ENCODE measurements around the gene AGPAT3.

AGPAT3 gene

DNA sequence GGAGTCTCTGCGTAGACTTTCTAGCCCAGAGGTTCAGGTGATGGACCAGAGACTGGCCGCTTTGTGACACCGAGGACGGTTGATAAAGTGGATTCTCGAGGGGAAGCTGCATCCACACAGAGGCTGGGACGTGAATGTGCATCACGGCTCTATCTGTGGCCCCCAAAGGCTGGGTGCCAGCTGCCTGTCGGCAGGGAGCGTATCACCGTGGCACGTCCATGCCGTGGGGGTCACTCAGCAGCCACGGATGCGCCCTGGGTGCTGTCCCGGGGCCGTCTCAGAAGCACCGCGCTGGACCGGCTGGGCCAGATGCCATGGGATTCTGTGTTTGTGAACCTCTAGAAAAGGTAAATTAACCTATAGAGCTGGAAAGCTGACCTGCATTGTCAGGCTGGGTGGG, 89.9 kb downstream of the AGPAT3 start:
- DNase-seq (ENCODE audit: low read depth, low spot score): no peak

DNA sequence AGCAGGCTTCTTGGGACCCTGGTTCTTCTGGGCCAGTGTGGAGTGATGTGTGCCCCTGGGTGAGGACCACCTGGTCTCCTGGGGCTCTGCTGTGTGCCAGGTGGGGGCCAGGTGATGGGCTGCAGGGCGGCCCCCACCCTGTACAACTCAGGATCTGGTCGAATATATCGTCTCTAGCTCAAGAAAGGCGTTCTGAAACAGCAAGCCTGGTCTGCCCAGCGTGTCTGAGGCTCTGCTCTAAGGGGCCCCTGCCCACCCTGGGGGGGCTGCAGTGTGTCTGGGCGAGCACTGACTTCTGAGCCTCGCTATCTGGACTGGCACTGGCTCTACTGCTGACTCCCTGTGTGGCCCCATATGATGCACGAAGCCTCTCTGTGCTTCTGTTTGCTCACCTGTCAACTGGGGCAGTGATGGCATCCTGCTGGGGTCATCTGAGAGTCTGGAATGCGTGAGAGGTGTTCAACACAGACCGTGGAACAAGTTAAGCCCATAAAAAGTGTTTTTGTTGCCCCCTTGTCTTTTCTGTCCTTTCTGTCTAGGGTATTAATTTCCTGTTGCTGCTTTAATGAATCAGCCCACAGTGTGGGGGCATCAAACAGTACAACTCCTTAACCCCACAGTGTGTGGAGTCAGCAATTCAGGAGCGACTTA, 91.1 kb downstream of the AGPAT3 start:
- no peak for DNase-seq (ENCODE audit: low read depth, low spot score)

DNA sequence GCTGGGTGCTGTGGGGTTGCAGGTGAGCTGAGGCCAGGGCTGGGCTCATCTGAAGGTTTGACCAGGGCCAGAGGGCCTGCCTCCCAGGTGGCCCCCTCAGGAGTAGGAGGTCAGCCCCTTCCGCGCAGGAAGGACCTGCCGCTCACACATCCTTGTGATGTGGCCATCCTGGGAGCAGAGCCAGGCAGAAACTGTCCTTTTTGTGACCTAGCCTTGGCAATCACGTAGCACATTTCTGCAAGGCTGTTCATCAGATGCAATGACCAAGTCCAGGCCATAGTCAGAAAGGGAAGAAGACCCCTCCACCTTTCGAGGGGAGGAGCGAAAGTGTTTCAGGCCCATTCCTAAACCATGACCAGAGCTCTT, 91.6 kb downstream of the AGPAT3 start:
- DNase-seq (ENCODE audit: low read depth, low spot score): no peak

DNA sequence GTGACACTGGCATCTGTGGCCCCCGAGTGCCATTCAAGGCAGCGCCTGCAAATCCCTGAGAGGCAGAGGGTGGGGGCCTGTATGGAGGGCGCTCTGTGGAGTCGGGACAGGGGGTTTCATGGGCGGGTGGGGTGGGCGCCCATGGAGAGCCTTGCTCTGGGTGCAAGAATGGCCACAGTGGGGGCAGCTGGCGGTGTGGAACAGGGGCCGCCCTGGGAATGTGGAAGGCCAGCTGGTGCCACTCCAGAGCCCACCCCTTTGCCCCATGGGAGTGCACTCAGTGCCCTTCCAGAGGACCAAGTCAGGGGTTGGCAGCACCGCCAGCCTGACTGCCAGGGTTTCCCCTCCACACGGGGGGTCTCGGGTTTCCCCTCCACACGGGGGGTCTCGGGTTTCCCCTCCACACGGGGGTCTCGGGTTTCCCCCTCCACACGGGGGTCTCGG, 92.1 kb downstream of the AGPAT3 start:
- no peak for DNase-seq (ENCODE audit: low read depth, low spot score)

DNA sequence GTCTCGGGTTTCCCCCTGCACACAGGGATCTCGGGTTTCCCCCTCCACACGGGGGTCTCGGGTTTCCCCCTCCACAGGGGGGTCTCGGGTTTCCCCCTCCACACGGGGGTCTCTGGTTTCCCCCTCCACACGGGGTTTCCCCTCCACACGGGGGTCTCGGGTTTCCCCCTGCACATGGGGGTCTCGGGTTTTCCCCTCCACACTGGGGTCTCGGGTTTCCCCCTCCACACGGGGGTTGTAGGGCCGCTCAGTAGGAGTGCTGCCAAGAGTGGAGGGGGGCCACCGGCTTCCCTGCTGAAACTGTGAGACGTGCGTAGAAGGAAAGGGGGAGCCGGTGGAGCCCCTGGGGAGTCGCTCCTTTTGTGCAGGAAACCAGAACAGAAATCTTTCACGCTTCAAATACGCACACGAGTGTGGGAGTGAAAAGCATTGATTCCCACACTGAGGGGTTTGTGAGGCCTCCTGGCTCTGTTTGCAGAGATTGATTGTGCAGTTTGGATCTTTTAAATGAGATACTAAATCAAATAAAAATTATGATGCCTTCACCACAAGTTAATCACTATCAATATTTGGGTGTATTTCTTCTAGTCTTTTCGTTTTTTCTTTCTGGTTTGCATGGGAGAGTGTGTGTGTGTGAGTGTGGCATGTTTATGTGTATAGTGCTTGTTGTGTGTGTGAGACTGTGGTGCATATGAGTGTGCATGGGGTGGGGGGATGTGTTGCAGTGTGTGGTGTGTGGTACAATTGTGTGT, 92.8 kb downstream of the AGPAT3 start:
- DNase-seq (ENCODE audit: low read depth, low spot score): no peak

DNA sequence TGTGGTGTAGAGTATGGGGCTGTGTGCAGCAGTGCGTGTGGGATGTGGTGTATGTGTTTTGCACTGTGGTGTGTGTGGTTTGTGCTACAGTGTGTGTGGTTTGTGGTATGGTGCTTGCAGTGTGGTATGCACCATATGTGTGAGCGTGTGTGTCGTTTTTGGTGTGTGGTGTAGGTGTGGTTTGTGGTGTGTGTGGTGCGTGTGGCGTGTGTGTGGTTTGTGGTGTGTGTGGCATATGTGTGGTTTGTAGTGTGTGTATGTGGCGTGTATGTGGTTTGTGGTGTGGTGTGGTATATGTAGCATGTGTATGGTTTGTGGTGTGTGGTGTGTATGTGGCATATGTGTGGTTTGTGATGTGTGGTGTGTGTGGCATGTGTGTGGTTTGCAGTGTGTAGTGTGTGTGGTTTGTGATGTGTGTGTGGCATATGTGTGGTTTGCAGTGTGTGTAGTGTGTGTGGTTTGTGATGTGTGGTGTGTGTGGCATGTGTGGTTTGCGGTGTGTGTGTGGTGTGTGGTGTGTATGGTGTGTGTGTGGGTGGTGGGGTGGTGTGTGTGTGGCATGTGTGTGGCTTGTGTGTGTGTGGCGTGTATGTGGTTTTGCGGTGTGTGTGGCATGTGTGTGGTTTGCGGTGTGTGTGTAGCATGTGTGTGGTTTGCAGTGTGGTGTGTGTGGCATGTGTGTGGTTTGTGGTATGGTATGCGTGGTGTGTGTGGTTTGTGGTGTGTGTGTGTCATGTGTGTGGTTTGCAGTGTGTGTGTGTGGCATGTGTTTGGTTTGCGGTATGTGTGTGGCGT, 93.5 kb downstream of the AGPAT3 start:
- no peak for DNase-seq (ENCODE audit: low read depth, low spot score)

DNA sequence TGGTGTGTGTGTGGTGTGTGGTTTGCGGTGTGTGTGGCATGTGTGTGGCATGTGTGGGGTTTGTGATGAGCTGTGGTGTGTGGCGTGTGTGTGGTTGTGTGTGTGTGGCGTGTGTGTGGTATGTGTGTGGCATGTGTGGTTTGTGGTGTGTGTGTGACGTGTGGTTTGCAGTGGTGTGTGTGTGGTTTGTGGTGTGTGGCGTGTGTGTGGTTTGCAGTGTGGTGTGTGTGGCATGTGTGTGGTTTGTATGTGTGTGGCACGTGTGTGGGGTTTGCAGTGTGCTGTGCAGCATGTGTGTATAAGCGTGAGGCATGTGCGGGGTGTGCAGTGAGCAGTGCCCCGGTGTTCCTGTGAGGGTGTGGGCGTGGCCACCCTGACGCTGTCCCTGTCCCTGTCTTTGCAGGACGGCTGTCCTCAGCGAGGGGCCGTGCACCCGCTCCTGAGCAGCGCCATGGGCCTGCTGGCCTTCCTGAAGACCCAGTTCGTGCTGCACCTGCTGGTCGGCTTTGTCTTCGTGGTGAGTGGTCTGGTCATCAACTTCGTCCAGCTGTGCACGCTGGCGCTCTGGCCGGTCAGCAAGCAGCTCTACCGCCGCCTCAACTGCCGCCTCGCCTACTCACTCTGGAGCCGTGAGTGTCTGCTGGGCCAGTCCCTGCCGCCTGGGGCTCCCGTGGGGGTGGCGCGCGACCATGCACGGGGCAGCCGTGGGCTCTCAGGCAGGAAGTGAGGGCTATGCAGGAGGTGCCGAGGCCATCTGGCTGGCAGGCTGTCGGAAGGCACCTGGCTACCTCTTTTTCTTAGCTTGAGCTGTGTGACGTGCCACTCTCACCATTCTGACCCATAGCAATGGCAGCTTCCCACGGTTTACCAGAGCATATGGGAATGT, 94.5 kb downstream of the AGPAT3 start:
- no peak for DNase-seq (ENCODE audit: low read depth, low spot score)

DNA sequence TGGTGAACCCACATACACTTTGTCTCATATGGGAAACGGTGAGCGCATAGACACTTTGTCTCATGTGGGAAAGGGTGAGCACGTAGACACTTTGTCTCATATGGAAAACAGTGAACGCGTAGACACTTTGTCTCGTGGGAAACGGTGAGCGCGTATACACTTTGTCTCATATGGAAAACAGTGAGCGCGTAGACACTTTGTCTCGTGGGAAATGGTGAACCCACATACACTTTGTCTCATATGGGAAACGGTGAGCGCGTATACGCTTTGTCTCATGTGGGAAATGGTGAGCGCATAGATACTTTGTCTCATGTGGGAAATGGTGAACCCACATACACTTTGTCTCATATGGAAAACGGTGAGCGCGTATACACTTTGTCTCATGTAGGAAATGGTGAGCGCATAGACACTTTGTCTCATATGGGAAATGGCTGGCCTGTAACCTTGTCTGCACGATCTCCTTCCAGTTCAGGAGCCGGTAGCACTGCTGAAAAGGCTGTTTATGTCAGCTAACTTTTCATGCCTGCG, 96.4 kb downstream of the AGPAT3 start:
- no peak for DNase-seq (ENCODE audit: low read depth, low spot score)

DNA sequence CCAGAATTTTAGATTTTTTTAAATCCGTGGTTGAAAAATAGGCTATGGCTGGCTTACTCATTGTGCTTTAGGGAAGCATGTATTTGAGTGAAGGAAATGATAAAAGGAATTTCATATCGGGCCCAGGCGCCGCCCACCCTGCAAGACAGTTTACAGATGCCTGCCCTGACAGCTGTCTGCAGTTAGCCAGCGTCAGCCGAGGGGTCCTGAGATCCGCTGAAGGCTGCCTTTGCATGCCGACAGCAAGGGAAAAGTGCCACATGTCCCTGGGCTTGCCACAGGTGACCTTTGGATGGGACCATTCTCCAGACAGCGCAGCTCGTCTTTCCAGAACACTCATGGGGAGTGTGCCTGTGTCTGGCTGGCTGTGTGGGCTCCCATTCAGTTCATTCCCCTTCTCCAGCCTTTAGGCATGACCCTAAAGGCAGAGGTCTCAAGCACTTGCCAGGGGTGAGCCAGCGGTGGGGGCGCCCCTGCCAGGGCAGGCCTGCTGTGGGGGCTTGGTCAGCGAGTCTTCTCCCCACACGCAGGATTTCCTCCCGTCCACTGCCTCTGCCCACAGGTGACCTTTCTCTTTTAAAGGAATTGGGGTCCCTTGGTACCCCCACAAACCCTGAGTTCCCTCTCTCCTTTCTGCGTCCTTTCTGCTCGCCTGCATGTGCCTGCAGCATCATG, 101.0 kb downstream of the AGPAT3 start:
- no peak for DNase-seq (ENCODE audit: low read depth, low spot score)

DNA sequence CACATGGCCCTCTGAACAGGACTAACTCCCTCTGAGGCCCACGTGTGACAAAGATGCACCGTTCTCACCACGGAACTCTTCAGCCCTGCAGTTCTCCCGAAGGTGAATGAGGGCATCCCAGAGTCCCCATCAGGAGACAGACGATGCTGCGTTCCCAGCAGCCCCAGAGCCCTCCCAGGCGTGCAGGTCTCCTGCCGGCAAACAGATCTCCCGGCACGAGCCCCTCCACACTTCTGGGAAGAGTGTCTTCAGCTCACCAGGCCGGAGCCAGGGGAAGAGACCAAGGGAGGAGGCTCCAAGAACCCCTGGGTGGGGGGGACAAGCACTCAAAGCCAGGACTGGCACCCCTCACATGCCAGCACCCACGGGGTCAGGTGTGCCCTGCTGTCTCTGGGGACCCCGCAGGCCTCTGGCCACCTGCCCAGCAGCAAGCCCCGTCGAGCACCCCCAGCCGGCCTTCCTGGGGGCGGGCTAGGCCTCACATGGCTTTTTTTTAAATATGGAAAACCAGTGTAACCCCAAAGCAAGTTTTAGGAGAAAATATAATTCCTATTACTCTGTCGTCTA, 102.0 kb downstream of the AGPAT3 start:
- no peak for DNase-seq (ENCODE audit: low read depth, low spot score)

DNA sequence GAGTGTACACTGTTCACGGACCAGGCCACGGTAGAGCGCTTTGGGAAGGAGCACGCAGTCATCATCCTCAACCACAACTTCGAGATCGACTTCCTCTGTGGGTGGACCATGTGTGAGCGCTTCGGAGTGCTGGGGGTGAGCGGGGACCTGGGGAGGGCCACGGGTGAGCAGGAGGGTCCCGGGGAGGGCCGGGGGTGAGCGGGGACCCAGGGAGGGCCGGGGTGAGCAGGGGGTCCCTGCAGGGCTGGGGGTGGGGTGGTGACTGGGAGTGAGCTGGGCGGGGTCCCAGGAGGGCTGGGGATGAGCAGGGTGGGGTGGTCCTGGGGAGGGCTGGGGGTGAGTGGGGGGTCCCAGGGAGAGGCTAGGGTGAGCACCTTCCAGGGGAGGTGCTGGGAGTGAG, 103.0 kb downstream of the AGPAT3 start:
- no peak for DNase-seq (ENCODE audit: low read depth, low spot score)

DNA sequence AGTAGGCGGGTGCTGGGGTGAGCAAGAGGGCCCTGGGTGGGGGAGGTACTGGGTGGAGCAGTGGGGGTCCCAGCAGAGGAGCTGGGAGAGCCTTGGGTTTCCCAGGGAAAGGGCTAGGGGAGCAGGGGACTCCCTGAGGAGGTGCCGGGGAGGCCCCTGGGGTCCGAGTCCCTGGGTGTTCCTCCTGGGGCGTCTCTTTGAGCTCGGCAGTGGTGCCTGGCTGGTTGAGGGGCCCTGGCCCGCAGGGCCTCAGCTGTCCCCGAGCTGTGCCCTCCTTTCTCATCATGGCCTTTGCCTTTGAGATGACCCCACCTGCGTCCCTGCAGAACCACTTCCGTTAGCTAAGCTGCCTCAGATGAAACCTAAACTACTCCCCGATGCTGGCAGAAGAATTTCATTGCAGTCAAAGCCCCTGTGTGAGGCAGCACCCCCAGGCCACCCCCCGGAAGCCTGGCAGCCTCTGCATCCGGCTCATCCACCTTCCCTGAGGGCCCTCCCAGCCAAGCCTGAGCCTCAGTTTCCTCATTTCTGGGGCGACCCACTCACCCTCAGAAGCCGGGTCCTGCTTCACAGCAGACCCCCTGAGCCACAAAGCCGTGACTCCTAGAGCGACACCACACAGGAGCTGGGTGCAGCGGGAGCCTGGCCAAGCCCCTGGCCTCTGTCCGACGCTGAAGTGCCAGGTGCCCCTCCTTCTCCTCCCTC, 103.5 kb downstream of the AGPAT3 start:
- no peak for DNase-seq (ENCODE audit: low read depth, low spot score)

DNA sequence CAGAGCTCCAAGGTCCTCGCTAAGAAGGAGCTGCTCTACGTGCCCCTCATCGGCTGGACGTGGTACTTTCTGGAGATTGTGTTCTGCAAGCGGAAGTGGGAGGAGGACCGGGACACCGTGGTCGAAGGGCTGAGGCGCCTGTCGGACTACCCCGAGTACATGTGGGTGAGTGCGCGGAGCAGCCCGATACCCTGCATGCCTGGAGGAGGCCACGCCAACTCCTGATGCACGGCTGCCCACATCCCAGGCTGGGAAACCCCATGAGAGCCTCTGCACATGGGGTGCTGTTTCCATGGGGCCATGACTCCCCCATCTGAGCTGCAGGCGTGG, 104.1 kb downstream of the AGPAT3 start:
- DNase-seq (ENCODE audit: low read depth, low spot score): no peak

DNA sequence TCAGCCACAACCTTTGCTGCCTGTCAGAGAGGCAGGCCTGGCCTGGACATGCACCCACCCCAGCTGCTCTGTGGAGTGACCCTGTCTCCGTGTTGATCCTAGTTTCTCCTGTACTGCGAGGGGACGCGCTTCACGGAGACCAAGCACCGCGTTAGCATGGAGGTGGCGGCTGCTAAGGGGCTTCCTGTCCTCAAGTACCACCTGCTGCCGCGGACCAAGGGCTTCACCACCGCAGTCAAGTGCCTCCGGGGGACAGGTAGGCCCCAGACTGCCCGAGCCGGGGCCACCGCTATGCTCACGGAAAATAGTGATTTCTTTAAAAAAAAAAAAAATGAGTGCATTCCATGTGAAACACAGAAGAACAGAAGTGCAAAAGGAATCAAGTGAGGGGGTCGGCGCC, 105.5 kb downstream of the AGPAT3 start:
- DNase-seq (ENCODE audit: low read depth, low spot score): no peak

DNA sequence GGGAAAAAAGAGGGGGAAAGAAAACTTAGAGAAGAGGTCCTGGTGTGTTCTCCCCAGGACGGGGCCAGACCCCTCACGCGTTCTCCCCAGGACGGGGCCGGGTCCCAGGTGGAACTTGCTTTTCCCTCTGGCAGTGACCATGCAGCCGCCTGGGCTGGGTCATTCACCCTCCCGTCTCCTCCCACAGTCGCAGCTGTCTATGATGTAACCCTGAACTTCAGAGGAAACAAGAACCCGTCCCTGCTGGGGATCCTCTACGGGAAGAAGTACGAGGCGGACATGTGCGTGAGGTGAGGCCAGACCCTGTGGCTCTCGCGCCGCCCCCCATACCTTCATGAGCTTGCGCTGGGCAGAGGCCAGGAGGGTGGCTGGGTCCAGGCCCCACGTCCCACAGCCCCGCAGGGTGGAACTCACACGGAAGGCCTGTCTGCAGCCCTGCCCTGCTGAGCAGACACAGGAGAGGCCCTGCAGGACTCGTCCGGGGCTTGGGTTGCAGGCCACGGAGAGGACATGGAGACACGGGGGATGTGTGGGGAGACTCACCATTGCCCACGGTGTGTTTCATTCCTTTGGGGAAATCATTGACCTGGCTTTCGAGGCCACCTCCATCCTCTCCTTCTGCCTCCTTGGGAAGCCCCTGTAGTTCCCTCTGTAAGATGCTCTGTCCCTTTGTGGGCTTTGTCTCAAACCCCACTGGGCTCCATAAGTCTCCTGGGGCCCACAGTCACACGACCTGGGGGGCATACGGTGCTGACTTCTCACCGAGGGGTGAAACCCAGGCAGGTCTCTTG, 106.4 kb downstream of the AGPAT3 start:
- DNase-seq (ENCODE audit: low read depth, low spot score): no peak

DNA sequence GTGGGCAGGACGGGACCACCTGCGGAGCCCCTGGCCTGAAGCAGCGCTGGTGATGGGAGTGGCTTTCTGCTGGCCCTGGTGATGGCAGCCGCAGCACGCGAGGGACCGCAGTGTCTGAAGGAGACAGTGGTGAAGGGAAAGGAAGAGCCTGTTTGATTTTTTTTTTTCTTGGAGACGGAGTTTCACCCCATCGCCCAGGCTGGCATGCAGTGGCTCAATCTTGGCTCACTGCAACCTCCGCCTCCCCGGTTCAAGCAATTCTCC, 106.9 kb downstream of the AGPAT3 start:
- no peak for DNase-seq (ENCODE audit: low read depth, low spot score)

DNA sequence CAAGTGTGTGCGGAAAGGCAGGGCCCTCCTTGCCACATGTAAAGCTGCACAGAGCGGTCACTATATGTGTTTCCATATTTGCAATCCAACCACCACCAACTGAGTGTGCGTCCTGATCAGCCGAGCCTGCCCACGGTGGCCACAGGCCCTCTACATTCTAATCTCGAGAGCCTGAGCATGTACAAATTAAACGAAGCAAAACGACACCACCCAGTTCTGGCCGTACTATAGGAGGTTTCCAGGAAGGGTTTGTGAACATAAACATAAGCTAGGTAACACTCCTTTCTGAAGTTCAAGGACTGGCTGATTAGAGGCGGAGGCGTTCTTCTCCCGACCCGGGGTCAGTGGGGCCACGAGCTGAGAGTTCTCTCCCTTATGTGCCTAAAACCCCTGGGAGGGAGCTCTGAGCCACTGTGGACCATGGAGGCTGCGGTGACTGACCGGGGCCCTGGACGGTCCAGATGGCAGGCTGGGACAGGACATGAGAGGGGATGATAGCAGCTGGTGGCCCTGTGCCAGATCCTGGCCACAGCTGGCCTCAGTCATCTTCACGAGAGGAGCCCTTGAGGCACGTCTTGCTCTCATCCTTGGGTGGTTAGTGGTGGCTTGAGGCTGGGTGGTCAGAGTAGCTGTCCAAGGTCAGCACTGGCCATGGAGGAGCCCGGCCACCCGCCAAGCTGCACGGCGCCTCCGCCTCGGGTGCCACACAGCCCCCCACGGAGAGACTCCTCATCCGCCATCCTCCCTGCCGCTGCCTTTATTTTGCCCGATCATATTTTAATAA, 108.0 kb downstream of the AGPAT3 start:
- DNase-seq (ENCODE audit: low read depth, low spot score): no peak

DNA sequence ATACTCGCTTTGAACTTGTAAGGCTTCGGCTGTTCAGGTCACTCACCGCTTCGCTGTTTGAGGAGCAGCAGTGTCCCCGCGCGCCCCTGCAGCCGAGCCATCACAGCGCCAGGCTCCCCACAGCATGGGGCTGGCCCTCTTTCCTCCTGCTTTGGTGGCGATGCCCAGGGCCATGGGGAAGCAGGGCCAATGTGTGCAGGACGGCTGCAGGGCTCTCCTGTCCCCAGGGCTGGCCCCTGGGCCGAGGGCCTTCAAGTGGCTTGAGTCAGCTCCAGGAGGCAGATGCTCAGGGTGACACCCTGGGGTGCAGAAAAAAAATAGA, 108.6 kb downstream of the AGPAT3 start:
- DNase-seq (ENCODE audit: low read depth, low spot score): no peak

All from activated CD4-positive, CD25-positive, alpha-beta regulatory T cell treated with anti-CD3 and anti-CD28 coated beads, Interleukin-2, amount 50 U/mL, for 16 hours (primary cell).